Erythroblast (primary cell): ENCODE results near the gene CYBC1.

Experiments
- GATA1 ChIP-seq: IDR thresholded peaks from 2 replicates; pipeline ENCODE4 v1.6.1; 2011; ENCODE audit warnings: low read depth, mild to moderate bottlenecking, control low read depth, low read length, moderate library complexity
- POLR2A ChIP-seq: IDR thresholded peaks from 2 replicates; pipeline ENCODE4 v1.6.1; 2011; ENCODE audit warnings: mild to moderate bottlenecking, low read length

DNA sequence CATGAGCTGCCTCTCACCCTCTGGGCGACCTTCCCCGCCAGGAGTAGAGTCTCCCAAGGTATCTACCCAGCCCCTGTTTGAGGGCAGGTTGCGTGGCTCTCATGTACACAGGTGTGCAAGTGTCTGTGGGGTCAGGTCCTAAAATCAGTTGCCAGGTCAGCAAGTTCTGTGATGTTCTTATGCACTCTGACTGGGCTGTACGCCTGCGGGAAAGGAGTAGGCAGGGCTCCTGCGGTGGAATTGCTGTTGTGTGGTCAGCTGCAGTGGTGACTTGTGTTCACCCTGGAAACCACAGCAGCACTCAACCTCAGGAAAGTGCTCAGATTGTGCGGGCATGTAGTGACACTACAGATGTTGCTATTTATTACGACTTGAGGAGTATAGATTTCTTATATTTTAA is 27.4 kb upstream of the CYBC1 start:
- TF ChIP-seq POLR2A = no peak
- TF ChIP-seq GATA1 = no peak
